Muscle of leg (tissue), 11 donors: ENCODE measurements around the gene IGDCC3. TPM values are rescaled to one million over a fixed set of nuclear protein-coding genes. Genes with fewer than 3 reads are reported as not detected.
A peak's percentile ranks its signal among the peaks of the same experiment; 100 is the strongest.
"Not testable (repeated sequence)": the region's sequence is repeated elsewhere in the genome, so short reads cannot be mapped to it uniquely, and the experiment has no call there.

Experiments used
- DNase-seq: peaks from one replicate; pipeline ENCODE4 v3.0.0; 2013
- H3K27ac ChIP-seq: one replicate; pipeline ENCODE4 v1.5.1; 2013; ENCODE audit warnings: mild to moderate bottlenecking, low read length, control low read depth
- H3K27me3 ChIP-seq: one replicate; pipeline ENCODE4 v1.6.1; 2013; ENCODE audit warnings: low read length; ENCODE audit not compliant: control insufficient read depth, insufficient read depth
- H3K36me3 ChIP-seq: one replicate; pipeline ENCODE4 v1.6.1; 2013; ENCODE audit warnings: low read length; ENCODE audit not compliant: control insufficient read depth, insufficient read depth
- H3K4me1 ChIP-seq: one replicate; pipeline ENCODE4 v1.6.1; 2013; ENCODE audit warnings: low read length; ENCODE audit not compliant: control insufficient read depth, insufficient read depth
- H3K4me3 ChIP-seq: one replicate; pipeline ENCODE4 v1.5.1; 2013; ENCODE audit warnings: low read length, control low read depth
- H3K9me3 ChIP-seq: replicated peaks from 2 replicates; pipeline ENCODE4 v1.6.1; 2013; ENCODE audit warnings: low read depth, low read length; ENCODE audit not compliant: control insufficient read depth
- WGBS: methylation state at CpG from one replicate; pipeline ENCODE4 v1.1.5; 2013; ENCODE audit warnings: missing lambda C conversion rate; ENCODE audit not compliant: insufficient coverage; 5-methylcytosine and 5-hydroxymethylcytosine counted together
- polyA plus RNA-seq, 8 donors: library from polyadenylated mRNA; unstranded; fragments of 120-200 nt; gene quantifications; one replicate each; pipeline versions ENCODE4 v1.2.1 to v1.2.3, GENCODE V29; 2013; ENCODE audit warnings: inconsistent platforms in 1 of 8, low replicate concordance in 1 of 8; ENCODE audit not compliant: insufficient read length in 8 of 8, insufficient read depth in 1 of 8
- total RNA-seq: library from RNA; stranded (reverse); fragments of 120-200 nt; gene quantifications from one replicate; pipeline ENCODE4 v1.2.4, GENCODE V29; 2013

Gene IGDCC3
- total and polyA plus RNA-seq, 9 donors: 1.8 to 3.6 (median 2.5) TPM

DNA sequence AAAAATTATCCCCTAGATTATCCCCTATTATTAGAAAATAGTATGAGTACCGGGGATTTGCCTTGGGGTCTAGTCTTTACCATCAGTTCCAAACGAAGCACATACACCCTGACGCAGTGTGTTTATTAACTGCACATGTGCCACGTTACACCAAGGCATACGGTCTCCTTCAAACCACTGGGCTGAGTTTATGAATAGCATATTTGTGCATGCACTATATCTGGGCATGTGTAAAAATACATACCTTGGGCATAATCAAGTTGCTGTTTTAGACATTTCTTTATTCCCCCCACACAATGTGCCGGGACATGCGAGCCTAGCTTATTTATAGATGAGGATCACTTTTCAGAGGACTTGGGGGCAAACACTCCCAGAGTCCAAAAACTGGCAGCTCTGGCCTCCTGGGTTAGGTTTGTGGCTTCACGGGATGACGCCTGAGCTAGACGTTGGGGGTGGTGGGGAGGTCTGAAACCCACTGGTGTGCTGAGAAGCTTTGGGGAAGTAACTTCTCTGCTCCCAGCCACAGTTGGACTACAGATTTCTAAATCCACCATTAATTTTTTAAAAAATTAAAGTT is 28.7 kb upstream of the IGDCC3 start:
- Histone ChIP-seq H3K4me3 (no peak overlapping the region), H3K36me3 (peaks cover 54% of the 10 kb centered on the region), H3K4me1 (peaks cover 65% of the 10 kb centered on the region), H3K27ac (peak overlapping the region; percentile 87), H3K27me3 (no peaks in the 10 kb centered on the region), H3K9me3 (no peaks in the 10 kb centered on the region)
- 59% methylated on average over 2 of the region's 10 CpGs for WGBS
- DNase-seq: peak; percentile 36

DNA sequence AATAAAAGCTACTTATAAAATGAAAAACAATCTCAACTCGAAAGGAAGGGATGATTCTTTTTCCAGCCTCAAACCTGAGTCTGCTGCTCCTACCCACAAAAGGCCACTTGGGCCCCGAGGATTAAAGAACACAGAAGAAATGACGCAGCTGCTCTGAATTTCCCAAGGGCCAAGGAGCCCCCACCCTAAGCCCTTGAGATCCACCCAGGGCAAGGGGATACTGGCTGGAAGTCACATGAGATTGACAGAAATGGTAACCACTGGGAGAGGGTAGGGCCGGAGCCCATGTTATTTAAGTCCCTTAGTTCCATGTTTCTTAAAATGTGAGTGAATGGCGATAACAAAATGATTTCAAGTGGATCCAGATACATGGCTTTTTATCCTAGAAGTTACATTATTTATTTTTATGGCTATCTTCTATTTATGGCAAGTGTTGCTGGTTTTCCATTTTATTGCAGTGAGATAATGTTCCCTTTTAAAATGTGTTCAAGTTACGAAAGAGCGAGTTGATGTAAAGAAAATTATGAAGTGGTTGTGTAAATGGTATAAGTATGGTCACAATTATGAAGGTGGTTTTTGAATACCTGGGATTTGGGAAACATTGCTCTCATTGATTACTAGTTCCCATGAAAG is 28.1 kb upstream of the IGDCC3 start:
- Histone ChIP-seq H3K4me1 (peaks cover 65% of the 10 kb centered on the region), H3K4me3 (no peak overlapping the region), H3K9me3 (no peaks in the 10 kb centered on the region), H3K27me3 (no peaks in the 10 kb centered on the region), H3K36me3 (peaks cover 49% of the 10 kb centered on the region), H3K27ac (peak overlapping the region; percentile 87)
- peak; percentile 65 for DNase-seq
- 50% methylated on average over 2 of the region's 7 CpGs for WGBS

DNA sequence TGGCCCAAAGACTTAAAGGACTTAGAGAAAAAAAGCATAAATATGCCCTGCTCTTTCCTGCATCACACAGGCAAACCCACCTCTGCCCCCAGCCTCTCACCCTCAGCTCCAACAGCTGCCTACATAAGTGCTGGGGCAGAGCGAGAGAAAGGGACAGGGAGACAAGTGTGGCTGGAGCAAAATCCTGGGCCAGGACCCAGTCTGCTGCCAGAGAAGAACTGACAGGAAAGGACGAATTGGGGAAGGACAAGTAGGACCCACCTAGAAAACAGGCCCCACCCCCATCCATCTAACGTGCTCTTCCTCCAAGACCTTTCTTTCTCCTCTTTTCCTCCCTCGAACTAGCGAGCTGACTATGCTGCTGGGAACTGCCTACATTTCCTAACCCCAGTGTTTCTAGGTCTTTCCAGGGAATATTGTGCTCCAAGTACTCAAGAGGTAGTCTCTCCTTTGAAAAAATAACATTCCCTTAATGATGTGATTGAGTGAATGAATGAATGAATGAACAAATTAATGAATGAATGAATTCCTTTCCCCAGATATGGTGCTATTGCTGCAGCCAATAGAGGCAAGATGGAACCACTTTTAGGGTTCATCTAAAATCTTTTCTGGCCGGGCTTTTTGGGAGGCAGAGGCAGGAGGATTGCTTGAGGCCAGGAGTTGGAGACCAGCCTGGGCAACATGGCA is 26.5 kb upstream of the IGDCC3 start:
- WGBS: no CpG with 5 or more reads among the region's 6 CpGs
- peak overlapping the region; percentile 79 for H3K27ac ChIP-seq
- H3K4me1 ChIP-seq: peaks cover 58% of the 10 kb centered on the region

DNA sequence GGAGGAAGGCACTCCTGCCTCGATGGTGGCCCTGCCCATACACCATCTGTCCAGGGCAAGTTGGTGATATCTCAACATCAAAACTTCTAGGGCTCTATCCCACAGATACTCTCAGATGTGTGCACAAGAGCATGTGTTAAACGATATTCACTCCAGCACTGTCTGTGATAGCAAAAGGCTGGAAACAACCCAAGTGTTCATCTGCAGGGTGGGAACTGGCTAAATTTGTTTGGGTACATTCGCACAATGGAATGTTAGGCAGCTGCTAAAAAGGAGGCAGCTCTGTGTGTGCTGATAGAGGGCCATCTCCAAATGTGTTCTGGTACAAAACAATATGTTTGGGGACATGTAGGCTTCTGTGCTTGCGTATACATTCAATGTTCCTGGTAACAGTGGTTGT is 25.2 kb upstream of the IGDCC3 start:
- Histone ChIP-seq H3K27ac (peak overlapping the region; percentile 52), H3K27me3 (no peaks in the 10 kb centered on the region), H3K9me3 (no peaks in the 10 kb centered on the region), H3K36me3 (peaks cover 38% of the 10 kb centered on the region), H3K4me3 (no peak overlapping the region), H3K4me1 (peaks cover 51% of the 10 kb centered on the region)
- 71% methylated on average over 3 of the region's 4 CpGs for WGBS
- DNase-seq: peak; percentile 69

More for the DNA sequence above, 26.5 kb upstream of the IGDCC3 start:
- peak; percentile 47 for DNase-seq
- H3K4me3 ChIP-seq: no peak overlapping the region
- H3K27me3 ChIP-seq: no peaks in the 10 kb centered on the region
- no peaks in the 10 kb centered on the region for H3K9me3 ChIP-seq
- peaks cover 43% of the 10 kb centered on the region for H3K36me3 ChIP-seq

DNA sequence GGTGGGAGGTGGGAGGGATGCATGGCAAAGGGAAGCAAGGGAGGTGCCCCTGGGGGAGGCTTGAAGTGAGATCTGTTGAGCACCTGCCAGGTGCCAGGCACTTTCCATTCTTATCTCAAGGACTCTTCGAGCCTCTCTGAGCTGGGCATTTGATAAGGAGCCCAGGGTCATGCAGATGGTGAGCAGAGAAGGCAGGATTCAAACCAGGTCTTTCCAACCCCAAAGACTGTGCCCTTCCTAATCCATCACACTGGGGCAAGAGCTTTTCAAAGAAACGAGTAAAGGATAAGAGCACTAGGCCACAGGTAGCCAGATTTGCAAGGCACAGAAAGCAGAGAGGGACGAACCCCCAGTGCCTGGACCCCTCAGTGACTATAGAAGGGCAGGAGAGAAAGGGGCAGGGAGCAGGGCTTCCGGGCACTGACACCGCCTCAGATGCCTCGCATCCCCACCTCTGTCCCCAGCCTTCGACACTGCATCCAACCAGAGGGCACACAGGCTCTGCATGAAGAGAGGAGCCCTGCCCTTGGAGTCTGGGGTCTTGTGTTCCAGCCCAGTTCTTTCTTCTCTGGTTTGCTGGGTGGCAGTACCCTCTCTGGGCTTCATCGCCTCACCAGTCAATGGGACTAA is 23.9 kb upstream of the IGDCC3 start:
- Histone ChIP-seq H3K4me1 (peaks cover 48% of the 10 kb centered on the region), H3K27ac (peak overlapping the region; percentile 56), H3K4me3 (no peak overlapping the region), H3K27me3 (peaks cover 8% of the 10 kb centered on the region), H3K9me3 (no peaks in the 10 kb centered on the region), H3K36me3 (peaks cover 41% of the 10 kb centered on the region)
- 96% methylated on average over 4 of the region's 8 CpGs for WGBS
- DNase-seq: no peak

DNA sequence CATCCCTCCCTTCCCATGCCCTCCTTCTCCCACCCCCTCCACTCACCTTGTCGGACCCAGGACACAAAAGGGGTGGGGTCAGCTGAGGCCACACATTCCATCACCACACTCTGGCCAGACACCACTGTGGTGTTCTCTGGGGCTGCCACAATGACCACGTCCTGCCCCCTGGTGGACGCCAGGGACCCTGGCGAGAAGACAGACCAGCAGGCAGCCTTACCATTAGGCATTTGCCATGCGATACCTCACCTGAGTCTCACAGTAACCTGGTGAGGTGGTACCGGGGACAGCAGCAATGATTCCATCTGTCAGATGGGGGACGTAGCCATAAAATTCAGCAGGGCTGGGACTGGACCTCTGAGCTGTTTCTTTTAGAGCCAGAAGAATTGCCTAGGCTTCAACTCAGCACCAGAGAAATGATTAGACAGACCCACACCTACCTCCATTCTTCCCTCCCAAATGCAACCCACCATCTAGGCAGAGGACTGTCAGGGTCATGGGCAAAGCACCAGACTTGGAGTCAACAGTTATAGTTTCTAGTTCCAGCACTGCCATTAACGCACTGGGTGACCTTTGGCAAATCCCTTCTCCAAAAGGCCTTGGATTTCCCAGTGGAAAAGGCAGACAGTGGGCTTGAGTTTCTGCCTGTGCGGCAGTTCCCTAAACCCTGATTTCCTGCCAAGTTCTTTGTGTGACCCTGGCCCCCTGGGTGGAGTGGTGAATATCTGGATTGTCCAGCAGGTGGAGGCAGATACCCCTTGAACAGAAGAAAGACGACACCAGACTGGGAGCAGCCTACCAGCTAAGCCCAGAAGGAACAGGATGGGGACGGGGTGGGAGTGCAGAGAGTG is 23.2 kb upstream of the IGDCC3 start:
- 18% methylated on average over 10 of the region's 11 CpGs for WGBS
- H3K4me3 ChIP-seq: no peak overlapping the region
- peaks cover 14% of the 10 kb centered on the region for H3K27me3 ChIP-seq
- H3K4me1 ChIP-seq: peaks cover 44% of the 10 kb centered on the region
- H3K27ac ChIP-seq: peak overlapping the region; percentile 56
- peaks cover 42% of the 10 kb centered on the region for H3K36me3 ChIP-seq
- peak; percentile 91 for DNase-seq
- no peaks in the 10 kb centered on the region for H3K9me3 ChIP-seq

DNA sequence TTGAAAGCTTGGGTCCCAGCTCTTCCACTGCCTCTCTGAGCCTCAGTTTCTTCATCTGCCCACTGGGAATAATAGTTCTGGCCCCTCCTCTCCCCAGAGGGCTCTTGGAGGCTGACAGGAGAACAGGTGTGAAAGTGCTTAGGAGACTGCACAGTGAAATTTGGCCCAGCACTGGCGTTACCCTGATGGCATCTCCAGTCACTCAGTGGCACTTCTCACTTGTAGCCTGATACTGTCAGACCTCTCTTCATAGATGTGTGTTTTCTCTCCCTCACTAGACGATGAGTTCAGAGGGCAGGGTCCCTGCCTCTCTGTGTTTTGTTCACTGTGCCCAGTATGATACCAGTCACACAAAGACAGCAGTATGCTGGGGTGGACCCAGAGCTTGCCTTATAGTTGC is 22.2 kb upstream of the IGDCC3 start:
- Histone ChIP-seq H3K4me3 (no peak overlapping the region), H3K27ac (peak overlapping the region; percentile 56), H3K36me3 (peaks cover 49% of the 10 kb centered on the region), H3K27me3 (peaks cover 20% of the 10 kb centered on the region), H3K4me1 (peaks cover 40% of the 10 kb centered on the region), H3K9me3 (no peaks in the 10 kb centered on the region)
- WGBS: 76% methylated on average over 2 of the region's 2 CpGs
- peak; percentile 39 for DNase-seq

DNA sequence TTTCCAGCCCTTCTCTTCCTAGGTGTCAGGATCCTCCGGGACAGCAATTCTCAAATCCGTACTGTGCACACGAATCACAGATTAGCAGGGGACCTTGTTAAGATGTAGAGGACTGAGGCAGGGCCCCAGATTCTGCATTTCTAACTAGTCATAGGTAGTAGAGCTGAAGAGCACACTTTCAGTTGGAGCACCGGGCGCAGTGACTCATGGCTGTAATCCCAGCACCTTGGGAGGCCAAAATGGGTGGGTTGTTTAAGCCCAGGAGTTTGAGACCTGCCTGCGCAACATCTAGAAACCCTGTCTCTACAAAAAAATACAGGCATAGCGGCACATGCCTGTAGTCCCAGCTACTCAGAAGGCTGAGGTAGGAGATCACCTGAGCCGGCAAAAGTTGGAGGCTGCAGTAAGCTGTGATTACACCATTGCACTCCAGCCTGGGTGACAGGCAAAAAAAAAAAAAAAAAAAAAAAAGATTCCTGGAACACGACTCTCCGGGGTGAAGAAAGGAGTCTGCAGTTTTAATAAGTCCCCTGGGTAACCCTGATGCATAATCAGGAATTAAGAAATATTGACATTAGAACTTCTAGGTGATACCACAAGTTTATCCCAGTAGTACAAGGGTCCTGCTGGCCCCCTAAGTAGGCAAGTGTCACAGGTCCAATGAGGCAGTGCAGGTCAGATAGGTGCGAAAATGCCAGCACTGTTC is 21.4 kb upstream of the IGDCC3 start:
- peaks cover 24% of the 10 kb centered on the region for H3K27me3 ChIP-seq
- H3K36me3 ChIP-seq: peaks cover 57% of the 10 kb centered on the region
- no peak for DNase-seq
- H3K4me3 ChIP-seq: no peak overlapping the region
- no peaks in the 10 kb centered on the region for H3K9me3 ChIP-seq
- 86% methylated on average over 4 of the region's 11 CpGs for WGBS
- H3K27ac ChIP-seq: no peak overlapping the region
- peaks cover 37% of the 10 kb centered on the region for H3K4me1 ChIP-seq

DNA sequence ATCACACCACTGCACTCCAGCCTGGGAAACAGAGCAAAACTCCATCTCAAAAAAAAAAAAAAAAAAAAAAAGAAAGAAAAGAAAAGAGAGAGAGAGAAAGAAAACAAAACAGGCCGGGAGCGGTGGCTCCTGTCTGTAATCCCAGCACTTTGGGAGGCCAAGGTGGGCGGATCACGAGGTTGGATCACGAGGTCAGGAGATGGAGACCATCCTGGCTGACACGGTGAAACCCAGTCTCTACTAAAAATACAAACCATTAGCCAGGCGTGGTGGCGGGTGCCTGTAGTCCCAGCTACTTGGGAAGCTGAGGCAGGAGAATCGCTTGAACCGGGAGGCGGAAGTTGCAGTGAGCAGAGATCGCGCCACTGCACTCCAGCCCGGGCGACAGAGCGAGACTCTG is 20.7 kb upstream of the IGDCC3 start:
- not testable (repeated sequence) for H3K4me3 ChIP-seq, DNase-seq, H3K27ac ChIP-seq, H3K9me3 ChIP-seq
- Histone ChIP-seq H3K4me1 (peaks cover 31% of the 10 kb centered on the region), H3K27me3 (peaks cover 24% of the 10 kb centered on the region), H3K36me3 (peaks cover 64% of the 10 kb centered on the region)
- WGBS: 100% methylated on average over 1 of the region's 16 CpGs
